AG09309 (cell line): ENCODE measurements around the gene CHST14.

Source experiments
- DNase-seq: peaks from one replicate; pipeline ENCODE4 v3.0.0-alpha.2; 2010; ENCODE audit warnings: low read depth
- H3K4me3 ChIP-seq: 2 replicates; pipeline ENCODE4 v1.5.1; 2011; ENCODE audit warnings: mild to moderate bottlenecking, low read depth, low read length, moderate library complexity; ENCODE audit not compliant: control insufficient read depth
- CTCF ChIP-seq: IDR thresholded peaks from 2 replicates; pipeline ENCODE4 v1.5.1; 2011; ENCODE audit warnings: mild to moderate bottlenecking, low read depth, low read length, inconsistent platforms; ENCODE audit not compliant: insufficient read depth, control insufficient read depth; ENCODE audit errors: missing control alignments

The CHST14 gene

GRCh38 chr15:40429068-40429710 lies 41.6 kb upstream of the CHST14 start:
- no peak for DNase-seq
- TF ChIP-seq CTCF: no peak
- H3K4me3 ChIP-seq: no peak overlapping the region

DNA sequence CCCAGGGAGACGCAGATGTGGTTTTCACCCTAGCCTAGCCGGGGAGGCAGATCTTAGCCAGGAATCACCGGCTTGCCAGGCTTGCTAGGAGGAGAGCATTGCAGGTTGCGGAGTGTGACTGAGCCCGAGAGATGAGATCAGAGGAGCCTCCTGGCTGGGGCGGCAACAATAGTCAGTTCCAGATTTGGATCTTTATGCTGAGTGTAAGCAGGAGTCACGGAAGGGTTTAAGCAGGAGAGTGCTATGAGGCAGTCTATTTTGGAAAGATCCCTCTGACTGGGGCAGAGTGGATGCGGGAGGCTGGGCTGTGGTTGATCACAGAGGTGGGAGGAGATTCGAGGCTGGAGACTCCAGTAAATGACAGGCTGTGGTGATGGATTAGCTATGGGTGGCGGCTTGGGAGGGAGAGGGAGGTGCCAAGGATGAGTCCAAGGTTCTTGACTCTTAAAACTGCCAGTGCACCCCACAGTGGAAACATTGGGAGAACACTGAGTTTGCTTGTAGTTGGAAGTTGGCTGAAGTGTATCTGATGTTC lies 40.4 kb upstream of the CHST14 start:
- DNase-seq: no peak
- no peak for TF ChIP-seq CTCF
- H3K4me3 ChIP-seq: no peak overlapping the region; the same call in 1 of the 2 replicates

DNA sequence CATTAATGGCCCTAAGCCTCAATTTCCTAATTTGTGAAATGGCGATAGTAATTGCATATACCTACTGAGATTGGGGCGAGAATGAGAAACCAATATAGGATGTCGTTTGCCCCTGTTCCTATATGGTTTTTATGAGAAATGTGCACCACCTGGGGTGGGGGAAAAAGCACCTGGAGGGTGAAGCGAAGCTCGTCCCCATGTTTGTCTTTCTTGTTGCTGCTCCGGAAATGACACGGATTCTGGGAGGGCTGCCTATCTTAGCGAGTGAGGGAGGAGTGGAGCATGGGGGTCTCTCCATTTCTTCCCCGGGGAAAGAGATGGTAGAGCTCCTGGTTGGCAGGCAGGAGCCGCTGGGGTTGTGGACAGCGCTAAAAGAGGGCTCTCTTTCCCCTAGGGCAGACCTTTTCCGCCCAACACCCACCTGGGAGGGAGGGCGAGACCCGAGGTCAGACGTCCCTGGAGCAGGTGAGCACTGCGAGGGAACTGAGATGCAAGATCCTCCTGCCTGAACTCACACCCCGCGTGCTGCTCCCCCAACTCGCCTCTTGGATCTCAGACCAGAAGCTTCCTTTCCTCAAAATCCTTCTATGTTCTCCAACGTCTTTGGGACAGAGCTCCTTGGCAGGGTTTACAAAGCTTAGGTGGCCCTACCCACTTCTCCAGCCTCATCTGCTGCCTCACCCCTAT lies 35.6 kb upstream of the CHST14 start:
- no peak for DNase-seq
- H3K4me3 ChIP-seq: no peak overlapping the region
- TF ChIP-seq CTCF: no peak

GRCh38 chr15:40435710-40436089 lies 35.1 kb upstream of the CHST14 start:
- DNase-seq: no peak
- no peak overlapping the region; the same call in 1 of the 2 replicates for H3K4me3 ChIP-seq
- TF ChIP-seq CTCF: no peak

GRCh38 chr15:40436116-40436891 lies 34.5 kb upstream of the CHST14 start:
- peak overlapping the region; percentile 43 for H3K4me3 ChIP-seq
- no peak for DNase-seq
- TF ChIP-seq CTCF: no peak

DNA sequence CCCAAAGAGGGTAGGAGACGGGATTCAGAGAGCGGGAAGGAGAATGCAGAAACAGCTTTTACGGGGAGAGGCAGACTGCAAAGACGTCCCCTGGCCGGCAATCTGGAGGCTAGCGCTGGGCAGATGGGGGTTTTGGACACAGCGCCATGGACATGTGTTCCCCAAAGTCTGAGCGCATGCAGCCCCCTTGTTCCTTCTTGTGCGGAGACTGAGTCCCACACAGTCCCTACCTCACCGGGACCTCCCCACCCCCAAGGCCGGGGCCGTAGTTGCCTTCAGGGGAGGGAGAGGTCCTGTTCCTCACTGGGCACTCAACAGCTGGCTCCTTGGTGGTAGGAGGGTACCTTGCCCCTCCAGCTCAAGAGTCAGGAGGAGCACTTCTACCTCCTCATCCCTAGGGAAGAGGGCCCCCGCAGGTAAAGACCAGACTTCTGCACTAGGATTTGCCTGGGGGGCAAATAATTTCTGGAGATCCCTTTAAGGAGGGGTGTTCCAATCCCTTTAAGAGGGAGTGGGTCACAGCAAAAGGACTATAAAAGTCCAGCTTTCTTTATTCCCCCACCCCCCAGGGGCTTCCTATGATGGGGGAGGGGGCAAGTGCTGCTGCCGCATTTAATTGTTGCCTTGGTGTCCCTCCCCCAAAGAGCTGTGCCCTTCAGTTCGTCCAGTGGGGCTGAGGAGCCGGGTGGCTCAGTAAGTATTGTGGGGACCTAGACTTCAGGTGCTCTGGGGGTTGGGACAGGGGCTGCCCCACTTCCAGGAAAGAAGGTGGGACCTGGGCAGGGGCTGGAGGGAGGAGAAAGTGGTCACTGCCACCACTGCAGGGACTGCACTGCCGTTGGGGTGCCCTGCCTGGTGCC lies 33.7 kb upstream of the CHST14 start:
- no peak for TF ChIP-seq CTCF
- DNase-seq: no peak
- H3K4me3 ChIP-seq: peak overlapping the region; percentile 43
